ENCODE data around the gene C5orf47.

Gene C5orf47, protein sequence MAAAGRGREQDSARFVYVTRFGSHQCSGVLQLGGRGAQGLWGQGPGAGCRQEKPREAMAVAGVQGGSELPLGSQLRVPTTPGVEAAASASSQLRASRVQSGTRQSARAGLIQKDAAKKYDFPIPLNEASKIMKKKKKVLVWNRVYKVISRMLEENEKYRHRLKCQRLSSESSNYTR

DNA sequence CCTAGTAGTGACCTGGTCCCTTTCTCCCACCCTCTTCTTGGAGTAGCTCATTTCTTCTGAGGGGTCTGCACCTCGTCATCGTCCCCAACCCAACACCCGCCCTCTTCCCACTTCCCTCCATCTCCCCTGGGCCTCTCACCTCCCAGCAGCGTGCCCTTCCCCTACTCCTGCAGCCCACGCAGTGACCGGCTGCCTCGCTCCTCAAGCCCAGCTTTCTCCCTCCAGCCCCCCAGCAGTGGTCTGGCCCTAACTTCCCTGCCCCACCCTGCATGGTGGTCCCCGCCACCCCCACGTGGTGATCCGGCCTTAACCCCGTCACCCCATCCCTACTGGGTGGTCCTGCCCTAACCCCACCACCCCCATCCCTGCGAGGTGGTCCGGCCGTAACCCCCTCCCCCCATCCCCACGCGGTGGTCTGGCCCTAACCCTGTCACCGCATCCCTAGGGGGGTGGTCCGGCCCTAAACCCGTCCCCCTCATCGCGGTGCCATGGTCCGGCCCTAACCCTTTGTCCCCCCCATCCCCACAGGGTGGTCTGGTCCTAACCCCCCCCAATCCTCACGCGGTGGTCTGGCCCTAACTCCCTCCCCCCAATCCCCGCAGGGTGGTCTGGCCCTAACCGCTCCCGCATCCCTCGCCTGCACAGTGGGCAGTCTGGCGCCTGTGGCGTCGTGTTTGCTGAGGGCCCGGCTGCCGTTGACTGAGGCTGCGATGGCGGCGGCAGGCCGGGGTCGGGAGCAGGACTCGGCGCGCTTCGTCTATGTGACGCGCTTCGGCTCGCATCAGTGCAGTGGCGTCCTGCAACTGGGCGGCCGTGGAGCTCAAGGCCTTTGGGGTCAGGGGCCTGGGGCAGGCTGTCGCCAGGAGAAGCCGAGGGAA is at the start of gene C5orf47:
TSS of gene C5orf47 (plus strand) at position 617 of the 878 bp plus-strand sequence. CDS start at position 711, 94 bp downstream.
- DNase-seq, result no peak

DNA sequence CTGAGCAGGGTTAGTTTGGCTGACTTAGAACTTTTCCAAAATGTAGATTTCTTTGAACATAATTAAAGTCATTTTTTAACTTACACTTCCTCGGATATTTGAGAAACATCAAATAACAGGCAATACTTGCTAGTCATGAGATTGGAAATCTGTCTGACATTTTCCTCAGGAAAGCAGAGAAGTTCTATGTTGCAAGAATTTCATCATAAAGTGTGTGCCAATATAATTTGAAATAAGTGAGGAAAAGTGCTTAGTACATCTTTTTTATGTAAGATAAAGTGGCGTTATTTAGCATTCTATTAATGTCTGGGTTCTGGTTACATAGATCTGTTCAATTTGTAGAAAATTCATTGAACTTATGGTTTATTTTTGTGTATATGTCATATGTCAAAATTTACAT is 48.7 kb upstream of the C5orf47 start:
- DNase-seq, result no peak

DNA sequence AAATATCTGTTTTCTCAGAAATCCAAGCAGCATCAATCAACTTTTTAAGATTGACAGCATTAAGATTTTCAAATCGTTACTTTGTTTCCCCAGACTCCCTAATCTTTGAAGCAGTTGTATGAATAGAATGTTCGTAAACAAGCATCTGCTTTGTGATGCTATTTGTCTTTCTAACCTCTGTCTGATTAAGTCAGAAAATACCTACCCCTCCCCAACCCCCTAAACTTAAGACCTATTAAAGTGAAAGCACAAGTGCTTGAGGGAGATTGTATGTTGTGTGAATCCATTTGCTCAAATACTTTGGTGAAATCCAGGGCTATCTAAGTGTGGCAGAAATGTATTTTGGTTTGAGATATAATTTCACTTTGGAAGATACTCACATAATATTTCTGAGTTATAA is 47.9 kb upstream of the C5orf47 start:
- no peak for DNase-seq

DNA sequence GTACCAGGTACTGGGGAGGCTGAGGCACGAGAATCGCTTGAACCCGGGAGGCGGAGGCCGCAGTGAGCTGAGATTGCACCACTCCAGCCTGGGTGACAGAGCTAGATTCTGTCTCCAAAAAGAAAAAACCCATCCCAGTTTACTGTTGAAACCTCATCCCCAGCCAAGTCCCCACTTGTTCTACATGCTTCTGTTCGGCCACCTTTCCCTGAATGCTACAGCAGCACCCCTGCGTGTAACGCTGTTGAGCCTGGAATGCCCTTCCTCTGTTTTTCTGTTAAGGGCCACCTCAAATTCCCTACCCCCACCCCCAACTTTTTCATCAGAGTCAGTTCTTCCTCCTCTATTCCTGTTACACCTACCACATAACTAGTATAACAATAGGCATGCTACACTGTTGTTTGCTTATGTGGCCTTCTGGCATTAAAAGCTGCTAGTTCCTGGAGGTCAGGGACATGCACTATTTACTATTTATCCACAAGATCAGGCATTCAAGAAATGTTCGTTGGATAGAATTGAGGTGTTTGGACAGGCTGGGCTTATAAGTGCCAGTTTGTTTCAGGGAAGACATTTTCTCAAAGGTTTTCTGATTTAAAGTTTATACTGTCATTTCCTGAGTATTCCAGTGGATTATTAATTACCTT is 47.1 kb upstream of the C5orf47 start:
- no peak for DNase-seq

DNA sequence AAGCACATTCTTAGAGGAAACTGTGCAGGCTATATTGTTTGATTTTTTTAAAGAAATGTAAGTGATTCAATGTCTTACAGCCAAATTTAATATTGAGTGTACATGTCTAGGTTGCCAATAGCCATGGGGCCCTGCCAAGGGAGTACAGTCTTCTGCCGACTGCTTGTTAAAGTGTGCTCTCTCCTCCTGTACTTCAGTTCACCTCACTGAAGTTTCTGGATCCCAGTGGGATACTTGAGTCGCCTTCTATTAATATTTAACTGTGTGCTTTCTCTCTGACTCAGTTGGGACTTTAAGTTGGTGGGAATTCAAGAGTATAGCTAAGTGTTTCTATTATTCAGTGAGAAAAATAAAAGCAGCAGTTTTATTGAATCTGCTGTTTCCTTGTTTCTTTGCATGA is 44.5 kb upstream of the C5orf47 start:
- no peak for DNase-seq

DNA sequence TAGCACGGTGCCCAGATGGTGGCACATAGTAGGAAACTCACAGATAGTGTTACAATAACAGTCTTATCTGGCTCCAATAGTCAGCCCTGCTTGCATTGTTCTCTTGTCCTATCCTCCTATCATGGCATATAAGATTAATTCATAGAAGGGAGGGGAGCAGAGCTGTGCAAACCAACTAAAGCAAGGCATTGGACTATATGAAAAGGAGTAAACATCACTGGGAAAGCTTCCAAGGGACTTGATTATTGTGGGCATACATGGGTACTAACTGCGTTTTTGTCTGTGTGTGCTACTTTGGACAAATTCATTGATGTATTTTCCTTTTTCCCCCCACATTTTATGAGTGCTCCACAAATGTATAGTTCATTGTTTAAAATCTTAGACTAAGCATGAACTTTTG is 43.8 kb upstream of the C5orf47 start:
- DNase-seq, result no peak

DNA sequence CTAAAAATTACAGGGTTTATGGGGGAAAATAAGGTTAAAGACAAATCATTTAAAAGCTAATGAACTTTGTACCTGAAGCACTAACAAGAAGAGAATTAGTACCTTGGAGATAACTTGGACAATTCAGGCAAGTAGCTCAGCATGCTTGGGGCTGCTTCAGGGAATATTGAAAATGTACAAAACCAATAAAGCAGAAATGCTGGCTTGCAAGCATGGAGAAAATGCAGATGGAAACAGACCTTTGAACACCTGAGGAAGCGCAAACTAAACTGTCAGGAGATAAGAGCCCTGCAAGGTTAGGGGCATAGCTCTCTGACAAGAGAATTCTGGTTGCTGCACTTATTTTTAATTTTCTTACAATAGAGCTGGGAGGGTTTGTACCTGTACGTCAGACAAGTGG is 42.6 kb upstream of the C5orf47 start:
- DNase-seq, result no peak

DNA sequence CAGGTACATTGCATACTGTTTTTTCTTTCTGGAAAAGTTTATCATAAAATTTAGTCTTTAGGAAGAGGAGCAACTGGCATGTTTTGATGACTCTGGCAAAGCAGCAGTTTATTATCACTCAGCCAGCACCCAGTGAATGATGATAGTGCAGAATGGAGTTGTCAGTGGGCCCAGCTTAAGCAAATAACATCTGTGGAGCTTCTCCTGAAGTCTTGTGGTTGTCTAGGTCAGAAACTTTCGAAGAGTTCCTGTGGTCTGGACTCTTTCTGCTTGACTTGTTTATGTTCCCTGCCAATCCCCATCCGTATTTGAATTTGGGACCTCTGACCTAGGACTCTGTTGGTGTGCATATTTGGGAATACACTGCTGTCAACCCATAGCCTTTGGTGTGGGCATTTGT is 38.1 kb upstream of the C5orf47 start:
- DNase-seq, result no peak

DNA sequence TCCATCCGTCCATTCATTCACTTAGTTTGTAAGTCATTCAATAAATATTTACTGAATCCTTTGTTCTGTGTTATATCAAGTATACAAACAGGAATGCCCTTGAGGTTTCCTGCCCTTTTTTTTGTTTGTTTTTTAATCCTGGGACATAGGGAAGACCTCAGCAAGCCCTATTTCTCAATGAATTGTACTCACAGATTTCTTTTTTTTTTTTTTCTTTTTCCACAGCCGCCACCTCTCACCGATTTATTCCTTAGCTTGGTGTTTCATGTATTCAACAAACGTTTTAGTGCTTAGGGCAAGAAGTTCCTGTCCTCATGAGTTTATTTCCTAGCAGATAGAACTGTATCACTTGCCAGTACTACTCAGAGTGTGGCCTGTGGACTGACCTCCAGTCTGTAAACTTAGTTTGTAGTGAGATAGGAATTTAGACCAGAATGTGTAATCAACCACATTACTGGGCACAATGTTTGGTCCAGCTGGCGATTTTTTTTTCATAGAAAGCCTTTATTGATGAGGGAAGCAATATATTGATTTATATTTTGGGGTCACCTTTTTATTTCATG is 35.4 kb upstream of the C5orf47 start:
- no peak for DNase-seq

DNA sequence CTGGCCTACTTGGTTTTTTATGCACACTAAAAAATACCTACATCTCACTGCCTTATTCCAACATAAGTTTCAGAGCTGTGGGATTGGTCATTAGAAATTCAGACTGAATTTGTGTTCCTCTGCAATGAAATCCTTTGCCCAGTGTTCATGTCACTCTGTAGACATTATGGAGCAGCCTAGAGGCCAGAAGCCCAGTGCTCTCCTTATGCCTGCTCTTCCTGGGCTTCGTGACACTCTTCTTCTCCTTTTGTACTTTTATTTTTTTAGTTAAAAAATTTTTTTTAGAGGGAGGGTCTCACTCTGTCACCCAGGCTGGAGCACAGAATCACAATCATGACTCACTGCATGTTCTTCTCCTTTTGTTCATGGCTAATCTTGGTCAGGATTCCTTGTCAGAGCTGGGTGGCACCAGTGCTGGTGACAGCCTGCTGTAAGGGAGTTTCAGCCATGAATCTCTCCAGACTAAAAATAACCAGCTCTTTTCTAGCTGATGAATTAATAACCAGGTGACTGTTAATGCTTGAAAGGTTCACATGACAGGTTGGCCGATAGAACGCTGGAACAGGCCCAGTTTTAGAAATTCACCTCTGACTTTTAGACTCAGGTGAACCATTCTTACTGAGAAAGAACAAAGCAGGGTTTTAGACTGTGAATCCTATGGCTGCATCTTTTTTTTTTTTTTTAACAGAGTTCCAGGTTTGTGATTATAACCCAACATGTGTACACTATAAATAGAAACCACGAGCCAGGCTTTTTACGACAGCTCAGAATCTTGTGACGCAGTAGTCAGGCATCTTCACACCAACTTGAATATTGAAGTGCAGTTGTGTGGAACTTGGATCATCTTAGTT is 34.1 kb upstream of the C5orf47 start:
- DNase-seq, result no peak

DNA sequence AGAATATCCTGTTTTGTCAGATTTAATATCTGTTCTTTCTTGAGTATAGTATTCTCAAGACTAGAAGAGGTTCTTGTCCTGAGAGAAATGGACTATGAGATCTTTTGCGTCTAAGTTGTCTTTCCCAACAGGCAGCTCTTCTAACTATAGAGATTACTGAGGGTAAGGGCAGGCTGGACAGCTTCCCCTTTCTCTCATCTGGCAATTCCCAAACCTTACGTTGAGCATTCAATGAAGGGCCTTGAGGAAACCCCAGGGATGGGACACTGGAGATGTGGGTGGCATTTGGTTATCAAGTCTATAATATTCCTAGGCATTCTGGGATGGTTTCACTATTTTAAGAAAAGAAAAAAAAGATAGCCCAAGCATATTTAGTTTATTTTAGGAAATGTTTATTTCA is 28.0 kb upstream of the C5orf47 start:
- DNase-seq, result no peak

DNA sequence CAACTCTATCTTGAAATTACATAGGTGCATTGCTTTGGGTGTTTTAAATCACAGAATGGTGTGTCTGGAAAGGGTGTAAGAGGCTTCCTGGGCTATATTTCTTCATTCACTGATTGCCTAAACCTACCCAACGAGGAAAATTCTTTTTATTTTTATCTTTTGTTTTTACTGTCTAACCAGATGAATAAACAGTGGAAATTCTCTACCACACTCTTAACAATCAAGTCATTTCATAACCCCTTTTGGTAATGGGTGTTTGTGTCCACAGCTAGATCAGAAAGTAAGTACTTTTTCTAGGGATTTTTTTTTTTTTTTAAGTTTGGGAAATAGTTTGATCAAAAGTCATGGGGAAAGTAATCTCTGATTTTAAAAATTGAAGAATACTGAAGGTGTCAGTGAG is 27.6 kb upstream of the C5orf47 start:
- DNase-seq, result no peak

DNA sequence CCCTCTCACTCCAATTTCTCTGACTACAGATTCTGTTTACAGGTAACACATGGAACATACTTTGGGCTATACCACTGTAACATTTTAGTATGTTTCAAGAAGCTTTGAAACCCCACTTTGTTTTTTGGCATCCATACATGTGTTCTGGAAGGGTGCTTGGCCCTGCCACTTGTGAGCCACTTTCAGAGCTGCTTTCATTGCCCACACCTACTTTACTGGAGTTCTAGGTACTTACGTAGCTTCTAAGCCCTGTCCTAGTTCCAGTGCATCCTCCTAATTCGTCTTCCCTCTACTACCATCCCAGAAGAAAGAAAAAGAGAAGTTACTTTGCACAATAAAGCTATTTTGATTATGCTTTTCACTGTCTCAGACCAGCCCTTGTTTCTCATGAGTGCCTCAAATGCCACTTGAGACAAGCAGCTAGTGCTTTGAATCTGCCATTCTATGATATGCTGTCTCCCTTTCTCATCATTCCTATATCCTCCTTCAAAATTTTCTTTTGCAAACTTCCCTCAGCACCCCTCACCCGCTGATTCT is 26.5 kb upstream of the C5orf47 start:
- DNase-seq, result no peak

DNA sequence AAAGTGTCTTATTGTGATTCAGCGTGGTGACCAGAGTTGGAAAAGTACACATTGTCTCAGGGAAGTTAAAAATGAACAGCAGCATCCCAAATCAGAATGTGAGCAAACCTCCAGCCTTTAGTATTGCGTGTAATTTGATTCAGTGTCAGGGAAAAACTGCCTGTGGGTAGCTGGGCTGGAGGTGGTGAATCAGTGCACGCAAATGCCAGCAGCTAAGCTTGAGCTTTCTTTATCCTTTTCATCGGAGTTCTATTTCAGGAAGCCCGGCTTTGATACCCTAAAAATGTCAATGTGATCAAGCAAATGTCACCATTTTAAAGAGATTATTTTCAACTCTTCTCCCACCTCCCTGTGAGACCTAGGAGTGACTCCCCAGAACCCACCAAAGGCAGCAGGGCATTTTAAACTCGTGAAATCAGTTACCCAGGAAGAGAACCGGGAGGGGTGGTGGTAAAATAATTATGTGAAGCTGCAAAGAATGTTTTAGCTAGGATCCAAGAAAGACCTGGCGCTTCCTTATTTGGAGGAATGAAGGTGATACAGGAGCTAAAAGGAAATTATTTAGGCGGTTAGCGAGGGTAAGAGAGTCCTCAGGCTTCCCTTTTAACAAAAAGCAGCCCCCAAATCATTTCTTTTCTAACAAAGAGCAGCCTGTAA is 25.7 kb upstream of the C5orf47 start:
- no peak for DNase-seq

DNA sequence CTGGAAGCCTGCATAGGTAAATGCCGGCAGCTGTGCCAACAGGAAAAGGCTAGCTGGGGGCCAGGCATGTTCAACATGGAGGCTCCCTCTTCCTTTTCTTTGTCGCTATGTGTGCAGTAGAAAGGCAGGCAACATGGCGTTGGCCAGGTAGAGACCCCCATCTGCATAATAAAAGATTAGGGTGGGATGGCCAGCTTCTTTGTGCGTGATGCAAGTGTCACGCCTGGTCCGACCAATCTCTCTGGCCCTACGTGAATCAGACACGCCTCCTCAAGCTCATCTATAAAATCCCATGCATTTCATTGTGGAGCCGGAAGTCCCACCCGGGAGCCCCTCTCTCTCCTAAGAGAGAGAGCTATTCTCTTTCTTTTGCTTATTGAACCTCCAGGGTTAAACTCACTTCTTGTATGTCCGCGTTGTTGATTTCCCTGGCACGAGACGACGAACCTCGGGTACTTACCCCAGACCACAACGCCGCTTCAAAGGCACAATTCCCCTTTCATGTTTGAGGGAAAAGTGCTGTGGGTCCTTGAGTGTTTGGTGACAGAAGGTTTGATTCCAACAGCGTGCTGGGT is 25.0 kb upstream of the C5orf47 start:
- peak; percentile 41 for DNase-seq

DNA sequence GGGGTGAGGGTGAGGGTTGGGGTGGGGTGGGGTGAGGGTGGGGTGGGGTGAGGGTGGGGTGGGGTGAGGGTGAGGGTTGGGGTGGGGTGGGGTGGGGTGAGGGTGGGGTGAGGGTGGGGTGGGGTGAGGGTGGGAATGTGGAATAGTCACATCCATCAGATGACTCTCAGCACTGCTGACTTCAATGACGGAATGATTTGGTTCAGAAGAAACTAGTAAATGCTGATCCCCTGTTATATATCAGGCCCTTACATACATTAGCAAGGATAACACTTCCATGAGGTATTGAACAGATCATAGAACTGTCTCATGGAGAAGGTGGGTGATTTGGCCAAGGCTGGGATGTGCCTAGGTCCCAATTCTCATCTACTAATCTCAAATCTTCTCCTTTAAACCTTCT is 24.5 kb upstream of the C5orf47 start:
- no peak for DNase-seq

DNA sequence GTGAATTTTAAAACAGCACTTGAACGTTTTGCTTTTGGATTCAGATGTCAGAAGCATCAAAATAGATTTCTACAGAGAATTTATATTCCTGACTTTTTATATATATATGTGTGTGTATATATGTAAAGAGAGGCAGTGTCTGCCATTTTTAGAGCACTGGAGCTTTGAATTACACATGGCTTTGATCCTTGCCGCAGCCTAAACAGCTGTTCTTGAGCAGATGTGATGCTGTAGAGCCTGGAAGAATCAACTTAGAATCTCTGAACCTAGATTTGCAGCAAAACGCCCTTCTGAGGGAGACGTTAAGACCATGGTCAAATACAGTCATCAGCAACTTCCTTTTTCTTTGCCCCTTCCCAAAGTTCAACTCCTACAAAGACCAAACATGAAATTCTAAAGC is 21.7 kb upstream of the C5orf47 start:
- no peak for DNase-seq

DNA sequence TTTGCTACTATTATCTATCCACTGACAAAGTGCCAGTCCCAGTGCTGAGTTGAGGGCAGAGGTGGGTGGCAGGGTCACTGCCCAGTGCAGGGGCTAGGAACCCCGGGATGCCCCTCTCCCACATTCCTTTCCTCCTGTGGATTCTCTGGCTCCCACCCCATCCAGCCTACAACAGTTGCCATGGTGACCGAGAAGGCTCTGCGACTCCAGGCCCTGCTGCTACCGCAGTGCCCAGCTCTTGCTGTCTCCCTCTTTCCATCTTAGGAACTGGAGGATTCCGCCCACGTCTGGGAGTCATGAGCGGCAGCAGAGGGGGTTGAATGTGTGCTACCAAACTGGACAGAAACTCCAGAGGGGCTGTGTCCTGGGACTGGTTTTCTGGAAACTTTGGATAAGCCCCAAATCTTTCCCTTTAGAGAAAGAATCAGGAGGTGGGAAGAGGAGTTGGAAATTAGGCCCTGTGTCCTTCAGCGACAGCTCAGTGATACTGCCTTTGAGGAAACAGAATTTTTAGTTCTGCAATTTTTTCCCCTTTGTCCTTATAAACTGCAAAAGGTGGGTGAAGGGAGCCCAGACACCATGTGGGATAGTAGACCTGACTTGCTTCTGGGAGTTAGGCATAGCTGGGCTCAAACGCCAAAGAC is 20.7 kb upstream of the C5orf47 start:
- DNase-seq, result no peak

DNA sequence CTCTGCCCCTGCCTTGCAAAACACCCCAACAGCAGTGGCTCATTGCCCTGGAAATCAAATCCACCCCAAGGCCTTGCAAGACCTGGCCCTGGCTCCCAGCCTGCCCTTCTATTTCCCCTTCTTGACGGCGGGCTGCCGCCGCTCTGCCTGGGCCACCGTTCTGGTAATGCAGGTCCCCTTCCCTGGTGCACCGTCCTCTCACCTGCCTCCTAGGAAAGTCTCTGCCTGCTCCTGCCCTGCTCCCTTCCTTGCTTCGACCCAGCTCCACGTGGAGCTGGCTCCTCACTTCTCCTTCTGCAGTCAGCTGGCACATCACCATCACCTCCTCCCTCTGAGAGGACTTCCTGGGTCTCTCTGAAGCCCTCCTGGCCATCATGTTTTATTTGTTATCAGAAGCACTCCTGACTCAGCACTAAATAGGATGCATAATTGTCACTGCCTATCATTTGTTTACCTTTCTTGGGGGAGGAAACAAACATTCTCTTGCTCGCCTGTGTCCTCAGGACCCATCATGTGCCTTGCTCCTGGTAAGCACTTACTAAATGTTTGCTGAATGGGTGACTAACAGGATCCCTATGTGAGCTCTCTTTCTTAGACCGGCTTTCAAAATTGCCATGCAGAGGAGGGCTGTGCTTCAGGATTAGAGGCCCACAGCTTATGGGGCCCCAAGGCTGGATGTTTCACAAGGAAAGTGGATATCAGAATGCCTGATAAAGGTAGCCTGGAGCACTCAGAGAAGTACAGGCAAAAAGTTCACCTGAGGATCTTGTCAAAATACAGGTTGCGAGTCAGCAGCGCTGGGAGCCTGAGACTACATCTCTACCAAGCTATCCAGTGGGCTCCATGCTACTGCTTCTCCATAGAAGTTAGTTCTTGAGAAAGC is 19.6 kb upstream of the C5orf47 start:
- no peak for DNase-seq

Data from CD4-positive, alpha-beta T cell treated with Interleukin-17A for 4 hours (primary cell).